NCI-H2029 (cell line): Measurements from ENCODE around the gene SETD1B.

Experiments
- DNase-seq: peaks from one replicate; lab custom pipeline; 2025; lab: John Stamatoyannopoulos, UW

The SETD1B gene

GRCh38 chr12:121795034-121795968 is 8.5 kb upstream of the SETD1B start:
- peak; percentile 42 for DNase-seq

GRCh38 chr12:121796855-121797751 is 6.7 kb upstream of the SETD1B start:
- peak; percentile 73 for DNase-seq

GRCh38 chr12:121797937-121798786 is 5.6 kb upstream of the SETD1B start:
- DNase-seq: peak; percentile 85

- no peak for DNase-seq
Measured at GRCh38 chr12:121798787-121799155, 5.0 kb upstream of the SETD1B start.

- peak; percentile 78 for DNase-seq
Measured at GRCh38 chr12:121799156-121799841, 4.5 kb upstream of the SETD1B start.

GRCh38 chr12:121799842-121800693 is 3.7 kb upstream of the SETD1B start:
- peak; percentile 45 for DNase-seq

- DNase-seq: peak; percentile 45
Measured at GRCh38 chr12:121800694-121801594, 2.9 kb upstream of the SETD1B start.

- peak; percentile 94 for DNase-seq
Measured at GRCh38 chr12:121801595-121802484, 2.0 kb upstream of the SETD1B start.

- no peak for DNase-seq
Measured at GRCh38 chr12:121802485-121802842, 1.3 kb upstream of the SETD1B start.

GRCh38 chr12:121802843-121803698 is 738 bp upstream of the SETD1B start:
- peak; percentile 91 for DNase-seq

- no peak for DNase-seq
Measured at GRCh38 chr12:121804417-121805111, 755 bp downstream of the SETD1B start.

- no peak for DNase-seq
Measured at GRCh38 chr12:121805171-121806008, 1.6 kb downstream of the SETD1B start.

- no peak for DNase-seq
Measured at GRCh38 chr12:121806009-121806545, 2.3 kb downstream of the SETD1B start.

GRCh38 chr12:121806546-121807423 is 3.0 kb downstream of the SETD1B start:
- peak; percentile 15 for DNase-seq
